Measurements from ENCODE around the gene TIAM1.

TIAM1 gene

GRCh38 chr21:31078796-31079195 is 265.3 kb downstream of the TIAM1 start:
- H3K27ac ChIP-seq: no peak overlapping the region
- no peak for TF ChIP-seq ZFX (IDR thresholded peaks at IDR 0.05; ENCODE audit: borderline replicate concordance)
- TF ChIP-seq CTCF (IDR thresholded peaks at IDR 0.05): no peak

DNA sequence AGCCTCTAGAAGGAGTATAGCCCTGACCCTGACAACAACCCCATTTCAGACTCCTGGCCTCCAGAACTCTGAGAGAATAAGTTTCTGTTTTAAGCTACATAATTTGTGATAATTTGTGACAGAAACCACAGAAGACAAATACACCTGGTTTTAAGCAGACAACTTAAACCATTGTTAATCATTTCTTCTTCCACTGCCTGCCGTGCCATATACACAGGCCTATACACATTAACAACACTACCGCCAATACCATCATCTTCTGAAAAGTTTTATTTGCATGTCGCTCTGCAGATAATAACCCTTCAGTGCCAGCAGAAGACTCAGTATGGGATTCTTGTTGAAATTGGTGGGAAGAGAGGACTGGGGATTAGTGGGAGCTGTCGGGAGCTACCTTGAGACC is 265.8 kb downstream of the TIAM1 start:
- H3K27ac ChIP-seq: no peak overlapping the region
- no peak for TF ChIP-seq CTCF (IDR thresholded peaks at IDR 0.05)
- TF ChIP-seq ZFX (IDR thresholded peaks at IDR 0.05; ENCODE audit: borderline replicate concordance): no peak

- no peak overlapping the region for H3K27ac ChIP-seq
- TF ChIP-seq CTCF (IDR thresholded peaks at IDR 0.05) (no peak), ZFX (IDR thresholded peaks at IDR 0.05; ENCODE audit: borderline replicate concordance) (no peak)
These were observed 268.2 kb downstream of the TIAM1 start for GRCh38 chr21:31075848-31076247.

- H3K27ac ChIP-seq: no peak overlapping the region
- no peak for TF ChIP-seq CTCF (IDR thresholded peaks at IDR 0.05)
- TF ChIP-seq ZFX (IDR thresholded peaks at IDR 0.05; ENCODE audit: borderline replicate concordance): no peak
These were observed 271.5 kb downstream of the TIAM1 start for GRCh38 chr21:31072533-31072932.
